Measurements from ENCODE around the gene ARID1B. TPM values are rescaled to one million over a fixed set of nuclear protein-coding genes. Genes with fewer than 3 reads are reported as not detected.

The ARID1B gene
- total RNA-seq, 2 experiments from 2014 or later: 90.1 to 164 TPM

GRCh38 chr6:157253699-157254098 is 476.5 kb downstream of the ARID1B start:
- intact Hi-C loops (cut with micrococcal nuclease; ENCODE audit: unreplicated experiment): no loop called here
- Histone ChIP-seq H3K4me1 (ENCODE audit: insufficient read depth, low read length, poor library complexity, severe bottlenecking) (no peaks in the 10 kb centered on the region), H2AFZ (ENCODE audit: low read length) (no peak overlapping the region), H3K9me2 (ENCODE audit: insufficient read depth, low read length) (no peaks in the 10 kb centered on the region), H3K4me3 (ENCODE audit: low read depth, low read length, poor library complexity, severe bottlenecking) (no peak overlapping the region), H3K79me2 (ENCODE audit: insufficient read depth, low read depth, low read length) (no peaks in the 10 kb centered on the region), H3K27ac (ENCODE audit: low read depth, low read length, poor library complexity, severe bottlenecking) (no peak overlapping the region), H4K20me1 (ENCODE audit: insufficient read depth, low read length) (no peaks in the 10 kb centered on the region), H3K9me3 (ENCODE audit: low read length) (no peaks in the 10 kb centered on the region; the same call in 1 of the 2 replicates), H3K4me2 (ENCODE audit: low read length) (no peak overlapping the region), H3K36me3 (ENCODE audit: insufficient read depth, low read length) (no peaks in the 10 kb centered on the region)
- no TSS peak for BruUV-seq (replicated peaks)
- ChIA-PET POLR2A (interaction anchor here (0.6 to 0.7 kb wide), 2 partner anchors 97 to 1090 kb away, joined by 5 to 6 read pairs; no protein-coding TSS in a partner anchor), CTCF (ENCODE audit: unreplicated experiment) (no interaction called here)
- DNase-seq (ENCODE audit: low spot score): no peak
- TF ChIP-seq EZH2phosphoT487 (IDR thresholded peaks at IDR 0.05; ENCODE audit: borderline replicate concordance, low read depth, low read length): no peak
- TF ChIP-seq, protein P1, sequence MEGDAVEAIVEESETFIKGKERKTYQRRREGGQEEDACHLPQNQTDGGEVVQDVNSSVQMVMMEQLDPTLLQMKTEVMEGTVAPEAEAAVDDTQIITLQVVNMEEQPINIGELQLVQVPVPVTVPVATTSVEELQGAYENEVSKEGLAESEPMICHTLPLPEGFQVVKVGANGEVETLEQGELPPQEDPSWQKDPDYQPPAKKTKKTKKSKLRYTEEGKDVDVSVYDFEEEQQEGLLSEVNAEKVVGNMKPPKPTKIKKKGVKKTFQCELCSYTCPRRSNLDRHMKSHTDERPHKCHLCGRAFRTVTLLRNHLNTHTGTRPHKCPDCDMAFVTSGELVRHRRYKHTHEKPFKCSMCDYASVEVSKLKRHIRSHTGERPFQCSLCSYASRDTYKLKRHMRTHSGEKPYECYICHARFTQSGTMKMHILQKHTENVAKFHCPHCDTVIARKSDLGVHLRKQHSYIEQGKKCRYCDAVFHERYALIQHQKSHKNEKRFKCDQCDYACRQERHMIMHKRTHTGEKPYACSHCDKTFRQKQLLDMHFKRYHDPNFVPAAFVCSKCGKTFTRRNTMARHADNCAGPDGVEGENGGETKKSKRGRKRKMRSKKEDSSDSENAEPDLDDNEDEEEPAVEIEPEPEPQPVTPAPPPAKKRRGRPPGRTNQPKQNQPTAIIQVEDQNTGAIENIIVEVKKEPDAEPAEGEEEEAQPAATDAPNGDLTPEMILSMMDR (conservative IDR thresholded peaks at IDR 0.05; ENCODE audit: low read length): no peak

- Histone ChIP-seq H3K79me2 (ENCODE audit: insufficient read depth, low read depth, low read length) (no peaks in the 10 kb centered on the region), H3K4me3 (ENCODE audit: low read depth, low read length, poor library complexity, severe bottlenecking) (no peak overlapping the region), H2AFZ (ENCODE audit: low read length) (no peak overlapping the region), H3K36me3 (ENCODE audit: insufficient read depth, low read length) (no peaks in the 10 kb centered on the region), H4K20me1 (ENCODE audit: insufficient read depth, low read length) (no peaks in the 10 kb centered on the region), H3K9me3 (ENCODE audit: low read length) (no peaks in the 10 kb centered on the region), H3K4me2 (ENCODE audit: low read length) (no peak overlapping the region), H3K4me1 (ENCODE audit: insufficient read depth, low read length, poor library complexity, severe bottlenecking) (no peaks in the 10 kb centered on the region), H3K27ac (ENCODE audit: low read depth, low read length, poor library complexity, severe bottlenecking) (no peak overlapping the region), H3K9me2 (ENCODE audit: insufficient read depth, low read length) (no peaks in the 10 kb centered on the region)
- ChIA-PET POLR2A (no interaction called here), CTCF (ENCODE audit: unreplicated experiment) (no interaction called here)
- no TSS peak for BruUV-seq (replicated peaks)
- intact Hi-C loops (cut with micrococcal nuclease; ENCODE audit: unreplicated experiment): no loop called here
- TF ChIP-seq EZH2phosphoT487 (IDR thresholded peaks at IDR 0.05; ENCODE audit: borderline replicate concordance, low read depth, low read length): no peak
- no peak for DNase-seq (ENCODE audit: low spot score)
Measured at GRCh38 chr6:157254538-157254937, 477.4 kb downstream of the ARID1B start.

DNA sequence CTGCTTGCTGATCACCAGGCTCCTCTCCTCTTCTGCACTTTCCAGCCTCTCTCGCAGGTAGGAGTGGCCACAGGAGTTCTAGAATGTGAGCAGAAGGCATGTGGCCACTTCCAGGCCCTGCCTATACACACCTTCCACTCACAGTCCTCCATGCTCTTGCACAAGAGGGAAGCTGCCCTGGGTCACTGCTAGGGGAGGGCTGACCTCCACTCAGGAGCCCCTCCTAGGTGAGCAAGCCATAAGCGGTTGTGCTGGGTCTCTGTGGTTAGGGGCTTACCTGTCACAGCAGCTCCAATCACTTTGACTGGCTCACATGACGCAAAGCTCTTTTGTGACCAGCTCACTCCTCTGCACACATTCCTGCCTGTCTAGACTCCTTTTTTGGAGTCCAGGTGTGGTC is 477.9 kb downstream of the ARID1B start:
- no TSS peak for BruUV-seq (replicated peaks)
- Histone ChIP-seq H3K4me3 (ENCODE audit: low read depth, low read length, poor library complexity, severe bottlenecking) (no peak overlapping the region), H3K4me1 (ENCODE audit: insufficient read depth, low read length, poor library complexity, severe bottlenecking) (no peaks in the 10 kb centered on the region), H3K27ac (ENCODE audit: low read depth, low read length, poor library complexity, severe bottlenecking) (no peak overlapping the region), H3K9me3 (ENCODE audit: low read length) (no peaks in the 10 kb centered on the region), H4K20me1 (ENCODE audit: insufficient read depth, low read length) (no peaks in the 10 kb centered on the region), H3K79me2 (ENCODE audit: insufficient read depth, low read depth, low read length) (no peaks in the 10 kb centered on the region), H3K9me2 (ENCODE audit: insufficient read depth, low read length) (no peaks in the 10 kb centered on the region), H3K4me2 (ENCODE audit: low read length) (no peak overlapping the region), H2AFZ (ENCODE audit: low read length) (no peak overlapping the region), H3K36me3 (ENCODE audit: insufficient read depth, low read length) (no peaks in the 10 kb centered on the region)
- TF ChIP-seq EZH2phosphoT487 (IDR thresholded peaks at IDR 0.05; ENCODE audit: borderline replicate concordance, low read depth, low read length): no peak
- TF ChIP-seq, protein P1 (conservative IDR thresholded peaks at IDR 0.05; ENCODE audit: low read length): no peak
- ChIA-PET CTCF (ENCODE audit: unreplicated experiment) (no interaction called here), POLR2A (no interaction called here)
- intact Hi-C loops (cut with micrococcal nuclease; ENCODE audit: unreplicated experiment): no loop called here
- no peak for DNase-seq (ENCODE audit: low spot score)

All from OCI-LY7 (cell line).